Pancreas (tissue), 10 donors: ENCODE results near the gene CD300A. TPM values are rescaled to one million over a fixed set of nuclear protein-coding genes. Genes with fewer than 3 reads are reported as not detected.

Experiments
- ATAC-seq, 4 donors: fragments of 200-7000 bp; cut with Tn5 transposase; one replicate each; pipeline versions ENCODE4 v1.8.0 to v1.9.1; 2020; ENCODE audit warnings: mild to moderate bottlenecking in 4 of 4, moderate library complexity in 4 of 4
- DNase-seq, 6 donors: peaks; one replicate each; pipeline ENCODE4 v3.0.0-alpha.2; 2020
- FAIRE-seq: peaks from 2 replicates; lab custom pipeline; 2012; peaks lifted over from hg19 to GRCh38; lab: Jason Lieb, UNC
- H3K27ac ChIP-seq, 4 donors: fragments of 200-600 bp; sonication (generic); 1 replicate in 3 of 4; 2 replicates in 1 of 4; pipeline versions ENCODE4 v1.5.0 to v1.8.0; 2020
- H3K27me3 ChIP-seq, 4 donors: fragments of 200-600 bp; one replicate each; pipeline ENCODE4 v1.8.0; 2021
- H3K36me3 ChIP-seq, 3 donors: fragments of 200-600 bp; sonication (generic) in 1 of 3; one replicate each; pipeline versions ENCODE4 v1.5.0 to v1.8.0; 2020 to 2021
- H3K4me1 ChIP-seq, 3 donors: fragments of 200-600 bp; one replicate each; pipeline ENCODE4 v1.8.0; 2021
- H3K4me3 ChIP-seq, 4 donors: fragments of 200-600 bp; sonication (generic) in 2 of 4; one replicate each; pipeline versions ENCODE4 v1.5.0 to v1.8.0; 2020 to 2021
- H3K9me3 ChIP-seq, 4 donors: fragments of 200-600 bp; one replicate each; pipeline ENCODE4 v1.8.0; 2021
- WGBS, 2 donors: extraction: QIAGEN DNeasy Blood & Tissue Kit; methylation state at CpG; one replicate each; pipeline ENCODE4 v1.1.7; 2013; 5-methylcytosine and 5-hydroxymethylcytosine counted together
- intact Hi-C, 3 donors: fragments of 100-400 bp; cut with DNase I; formaldehyde crosslinking; loops; one replicate each; pipeline versions ENCODE4 v1.11.1 to v1.14.2; 2022
- polyA plus RNA-seq, 2 donors: library from polyadenylated mRNA; stranded (reverse); fragments of 200-250 nt; gene quantifications; one replicate each; pipeline ENCODE4 v1.2.3, GENCODE V29; 2013
- total RNA-seq, 6 donors: library from RNA; stranded (reverse); fragmentation: NEBNext Ultra II Directional in 4 of 6; extraction: Animal tissue kit (Norgen Biotek cat#: 25700) in 4 of 6; gene quantifications; one replicate each; pipeline versions ENCODE4 v1.2.1 to v1.2.4, GENCODE V29; 2021 to 2023
- TF ChIP-seq, protein P1 (sequence below), 4 donors: fragments of 200-600 bp; sonication (generic) in 3 of 4; IDR thresholded peaks; one replicate each; pipeline versions ENCODE4 v1.5.0 to v1.8.0; 2021; ENCODE audit warnings: antibody characterized with exemption in 4 of 4
- donor health status: healthy with polysubstance abuse.
- donor health status: DM: no; HTN: no; CAD: no; lungs with moderate emphysema.
- donor health status: DM: no; HTN: no; CAD: no.
- donor health status: control.
- donor health status: control.
- donor health status: Bipolar disorder and iron deficiency.
- donor health status: DM: yes; HTN: yes; CAD: no.
- donor health status: DM: no; HTN: no; CAD: no.
- donor health status: DM: no; HTN: no; CAD: no.
- donor health status: DM: yes; HTN: yes; CAD: no.

The CD300A gene
- total and polyA plus RNA-seq, 8 donors: 0.37 to 5.1 (median 1.2) TPM

DNA sequence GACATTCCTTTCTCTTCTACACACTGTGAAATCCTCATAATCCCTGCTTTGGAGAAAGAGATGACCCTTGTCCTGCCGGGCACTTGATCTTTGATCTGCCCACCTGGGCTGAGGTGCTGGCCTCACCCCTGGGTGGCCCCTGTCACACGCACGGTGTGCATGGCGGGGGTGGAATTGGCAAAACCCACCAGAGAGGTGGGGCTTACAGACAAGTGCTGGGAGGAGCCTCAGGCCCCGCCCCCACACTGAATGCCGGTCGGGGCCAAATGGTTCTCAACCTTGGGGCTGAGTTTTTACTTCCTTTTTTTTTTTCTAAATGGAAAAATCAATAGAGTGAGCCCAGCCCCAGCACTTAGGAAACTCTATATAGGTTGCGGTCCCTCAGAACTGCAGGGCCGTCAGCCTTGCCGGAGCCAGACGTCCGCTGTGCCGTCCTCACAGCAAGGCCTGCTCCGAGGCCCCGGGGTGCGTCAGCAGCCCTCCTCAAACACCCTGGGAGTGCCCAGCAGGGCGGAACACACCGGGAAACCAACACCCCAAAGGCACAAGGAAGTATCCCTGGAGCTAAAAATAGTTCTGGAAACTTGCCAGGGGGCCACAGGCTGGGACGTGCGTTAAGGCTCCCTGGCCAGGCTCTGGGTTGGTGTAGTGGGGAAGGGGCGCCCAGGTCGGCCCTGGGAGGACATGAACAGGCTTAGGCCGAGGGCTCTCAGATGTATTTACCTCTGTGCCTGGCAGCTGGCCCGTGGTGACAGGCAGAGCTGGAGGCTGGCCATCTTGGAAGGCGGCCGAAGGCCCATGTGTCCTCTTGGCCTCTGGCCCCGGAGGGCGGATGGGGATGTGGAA lies 23.5 kb upstream of the CD300A start:
- ATAC-seq: peak; percentile 79 to 92 (median 85)
- FAIRE-seq: no peak
- H3K27ac ChIP-seq: peak overlapping the region; percentile 90 to 99 (median 98)
- no peaks in the 10 kb centered on the region for H3K9me3 ChIP-seq
- no peaks in the 10 kb centered on the region for H3K27me3 ChIP-seq
- H3K4me3 ChIP-seq: peak overlapping the region in 2 of 4 donors; percentile 37 to 44
- intact Hi-C loops: no loop called here
- TF ChIP-seq, protein P1, sequence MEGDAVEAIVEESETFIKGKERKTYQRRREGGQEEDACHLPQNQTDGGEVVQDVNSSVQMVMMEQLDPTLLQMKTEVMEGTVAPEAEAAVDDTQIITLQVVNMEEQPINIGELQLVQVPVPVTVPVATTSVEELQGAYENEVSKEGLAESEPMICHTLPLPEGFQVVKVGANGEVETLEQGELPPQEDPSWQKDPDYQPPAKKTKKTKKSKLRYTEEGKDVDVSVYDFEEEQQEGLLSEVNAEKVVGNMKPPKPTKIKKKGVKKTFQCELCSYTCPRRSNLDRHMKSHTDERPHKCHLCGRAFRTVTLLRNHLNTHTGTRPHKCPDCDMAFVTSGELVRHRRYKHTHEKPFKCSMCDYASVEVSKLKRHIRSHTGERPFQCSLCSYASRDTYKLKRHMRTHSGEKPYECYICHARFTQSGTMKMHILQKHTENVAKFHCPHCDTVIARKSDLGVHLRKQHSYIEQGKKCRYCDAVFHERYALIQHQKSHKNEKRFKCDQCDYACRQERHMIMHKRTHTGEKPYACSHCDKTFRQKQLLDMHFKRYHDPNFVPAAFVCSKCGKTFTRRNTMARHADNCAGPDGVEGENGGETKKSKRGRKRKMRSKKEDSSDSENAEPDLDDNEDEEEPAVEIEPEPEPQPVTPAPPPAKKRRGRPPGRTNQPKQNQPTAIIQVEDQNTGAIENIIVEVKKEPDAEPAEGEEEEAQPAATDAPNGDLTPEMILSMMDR (IDR thresholded peaks at IDR 0.05): no peak
- H3K4me1 ChIP-seq: peaks cover 27 to 31% (median 29%) of the 10 kb centered on the region in 3 donors
- DNase-seq: peak; percentile 91 to 99 (median 96)
- peaks cover 0 to 22% (median 12%) of the 10 kb centered on the region in 3 donors for H3K36me3 ChIP-seq
- WGBS, 2 donors: 1 to 3% methylated on average over 28 of the region's 28 CpGs

DNA sequence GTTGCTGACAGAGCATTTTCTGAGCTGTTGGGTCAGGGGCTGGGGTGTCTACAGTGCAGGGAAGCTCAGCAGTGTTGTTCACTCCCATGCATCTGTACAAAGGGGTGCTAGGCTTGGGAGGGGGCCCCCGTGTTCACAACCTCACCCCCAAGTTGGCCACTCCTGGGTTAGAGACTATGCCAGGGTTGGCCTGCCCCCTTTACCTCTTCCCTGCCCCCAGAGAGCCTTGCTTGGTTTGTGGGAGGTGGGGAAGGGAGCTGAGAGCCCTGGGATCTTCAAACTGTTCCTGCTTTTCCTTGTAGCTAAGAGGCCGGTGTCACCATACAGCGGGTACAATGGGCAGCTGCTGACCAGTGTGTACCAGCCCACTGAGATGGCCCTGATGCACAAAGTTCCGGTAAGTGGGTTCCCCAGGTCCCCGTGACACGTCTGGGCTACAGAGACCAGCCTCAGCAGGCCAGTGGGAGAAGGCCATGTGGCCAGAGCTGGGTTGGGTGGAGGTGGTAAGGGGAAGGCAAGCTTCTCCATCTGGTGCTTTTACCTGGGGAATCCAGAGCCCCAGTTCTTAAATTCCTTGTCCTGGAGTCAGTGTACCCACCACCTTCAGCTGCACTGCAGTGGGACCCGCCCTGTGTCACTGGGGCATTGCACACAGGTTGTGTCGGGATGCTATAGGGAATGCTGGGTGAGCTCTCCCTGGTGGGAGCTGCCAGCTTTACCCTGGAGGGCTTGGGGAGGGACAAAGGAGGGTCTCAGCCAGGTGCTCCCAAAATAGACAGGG lies 22.7 kb upstream of the CD300A start:
- ATAC-seq (no peak), FAIRE-seq (no peak), DNase-seq (no peak)
- peaks cover 27 to 31% (median 29%) of the 10 kb centered on the region in 3 donors for H3K4me1 ChIP-seq
- WGBS, 2 donors: 49 to 61% methylated on average over 8 of the region's 8 CpGs
- no peaks in the 10 kb centered on the region for H3K9me3 ChIP-seq
- peaks cover 0 to 30% (median 12%) of the 10 kb centered on the region in 3 donors for H3K36me3 ChIP-seq
- peak overlapping the region; percentile 90 to 99 (median 98) for H3K27ac ChIP-seq
- intact Hi-C loops: no loop called here
- H3K27me3 ChIP-seq: no peaks in the 10 kb centered on the region
- TF ChIP-seq, protein P1 (IDR thresholded peaks at IDR 0.05): no peak
- H3K4me3 ChIP-seq: peak overlapping the region in 2 of 4 donors; percentile 37 to 44

DNA sequence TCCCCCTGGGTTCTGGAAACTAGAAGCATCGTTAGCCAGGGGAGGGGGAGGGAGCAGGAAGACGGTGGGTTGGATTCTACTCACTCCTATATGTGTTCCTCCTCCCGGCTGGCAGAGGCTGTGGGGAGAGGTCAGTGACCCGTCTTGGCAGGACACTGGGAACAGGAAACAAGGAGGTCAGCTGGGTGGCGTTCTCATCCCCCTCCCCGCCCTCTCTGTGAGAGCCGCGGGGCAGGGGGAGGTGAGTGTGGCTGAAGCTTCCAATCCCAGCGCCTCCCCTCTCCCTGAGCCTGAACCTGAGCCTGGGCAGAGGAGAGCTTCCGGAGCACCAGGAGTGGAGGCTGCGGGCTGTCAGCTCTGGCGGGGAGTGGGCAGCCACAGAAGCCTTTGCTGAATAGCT lies 22.0 kb upstream of the CD300A start:
- WGBS, 2 donors: 33 to 38% methylated on average over 11 to 12 of the region's 12 CpGs

DNA sequence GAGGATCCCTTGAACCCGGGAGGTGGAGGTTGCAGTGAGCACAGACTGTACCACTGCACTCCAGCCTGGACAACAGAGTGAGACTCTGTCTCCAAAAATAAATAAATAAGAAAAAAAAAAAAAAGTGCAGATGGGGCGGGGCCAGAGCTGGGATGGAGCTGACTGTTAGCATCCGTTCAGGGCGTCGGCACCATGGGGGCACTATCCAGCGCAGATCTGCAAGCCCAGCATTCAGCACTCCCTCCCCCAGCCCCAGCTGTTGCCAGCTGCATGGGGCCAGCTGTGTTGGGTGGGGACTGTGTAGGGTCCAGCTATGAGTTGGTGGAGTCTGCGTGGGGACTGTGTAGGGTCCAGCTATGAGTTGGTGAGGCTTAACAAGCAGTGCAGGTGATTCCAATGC lies 21.3 kb upstream of the CD300A start:
- no peak overlapping the region for H3K4me3 ChIP-seq
- peaks cover 27 to 31% (median 29%) of the 10 kb centered on the region in 3 donors for H3K4me1 ChIP-seq
- H3K36me3 ChIP-seq: peaks cover 0 to 30% (median 8%) of the 10 kb centered on the region in 3 donors
- ATAC-seq (no peak), DNase-seq (no peak), FAIRE-seq (no peak)
- no peaks in the 10 kb centered on the region for H3K27me3 ChIP-seq
- TF ChIP-seq, protein P1 (IDR thresholded peaks at IDR 0.05): no peak
- intact Hi-C loops: no loop called here
- H3K9me3 ChIP-seq: no peaks in the 10 kb centered on the region
- no peak overlapping the region for H3K27ac ChIP-seq
- 83 to 91% methylated on average over 7 of the region's 7 CpGs for WGBS, 2 donors

More for the DNA sequence above, 22.0 kb upstream of the CD300A start:
- H3K9me3 ChIP-seq: no peaks in the 10 kb centered on the region
- FAIRE-seq (no peak), DNase-seq (peak in 3 of 6 donors; percentile 60 to 67 (median 62)), ATAC-seq (peak in 2 of 4 donors; percentile 3 to 10)
- H3K36me3 ChIP-seq: peaks cover 0 to 31% (median 12%) of the 10 kb centered on the region in 3 donors
- no peaks in the 10 kb centered on the region for H3K27me3 ChIP-seq
- no peak overlapping the region for H3K4me3 ChIP-seq
- intact Hi-C loops: no loop called here
- H3K27ac ChIP-seq: peak overlapping the region; percentile 90 to 99 (median 98)
- H3K4me1 ChIP-seq: peaks cover 27 to 31% (median 29%) of the 10 kb centered on the region in 3 donors
- TF ChIP-seq, protein P1 (IDR thresholded peaks at IDR 0.05): no peak
